ENCODE measurements around the gene PLA2G2D.

DNA sequence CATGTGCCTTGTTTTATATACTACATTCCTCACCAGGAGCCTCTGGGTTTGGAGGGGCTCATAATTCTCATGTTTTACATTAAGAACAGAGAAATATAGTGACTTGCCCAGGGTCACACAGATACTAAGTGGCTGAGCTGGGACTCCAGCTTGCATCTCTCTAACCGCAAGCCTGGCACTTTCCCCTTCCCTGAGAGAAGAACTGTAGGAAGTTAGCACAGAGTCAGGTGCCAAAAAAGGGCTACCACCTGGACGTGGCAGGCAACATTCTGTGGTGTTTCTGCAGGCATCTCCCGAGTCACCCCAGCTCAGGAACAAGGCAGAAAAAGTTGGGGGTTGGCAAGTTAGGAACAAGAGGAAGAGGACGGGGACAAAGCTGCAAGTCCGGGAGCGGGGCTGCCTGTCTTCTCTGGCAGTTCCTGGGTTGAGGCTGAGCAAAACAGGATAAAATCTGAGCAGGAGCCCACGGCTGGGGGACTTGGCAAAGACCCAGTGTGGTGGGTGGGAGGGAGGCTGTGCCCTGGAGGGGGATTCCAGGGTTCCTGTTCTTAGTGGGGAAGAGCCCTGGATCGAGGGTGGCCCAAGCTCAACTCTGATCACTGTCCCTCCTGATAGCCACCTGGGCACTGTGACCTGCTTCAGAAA lies 39.6 kb downstream of the PLA2G2D start:
- TF ChIP-seq EZH2phosphoT487 (IDR thresholded peaks at IDR 0.05; ENCODE audit: borderline replicate concordance, low read length), result no peak
- TF ChIP-seq, protein P1, sequence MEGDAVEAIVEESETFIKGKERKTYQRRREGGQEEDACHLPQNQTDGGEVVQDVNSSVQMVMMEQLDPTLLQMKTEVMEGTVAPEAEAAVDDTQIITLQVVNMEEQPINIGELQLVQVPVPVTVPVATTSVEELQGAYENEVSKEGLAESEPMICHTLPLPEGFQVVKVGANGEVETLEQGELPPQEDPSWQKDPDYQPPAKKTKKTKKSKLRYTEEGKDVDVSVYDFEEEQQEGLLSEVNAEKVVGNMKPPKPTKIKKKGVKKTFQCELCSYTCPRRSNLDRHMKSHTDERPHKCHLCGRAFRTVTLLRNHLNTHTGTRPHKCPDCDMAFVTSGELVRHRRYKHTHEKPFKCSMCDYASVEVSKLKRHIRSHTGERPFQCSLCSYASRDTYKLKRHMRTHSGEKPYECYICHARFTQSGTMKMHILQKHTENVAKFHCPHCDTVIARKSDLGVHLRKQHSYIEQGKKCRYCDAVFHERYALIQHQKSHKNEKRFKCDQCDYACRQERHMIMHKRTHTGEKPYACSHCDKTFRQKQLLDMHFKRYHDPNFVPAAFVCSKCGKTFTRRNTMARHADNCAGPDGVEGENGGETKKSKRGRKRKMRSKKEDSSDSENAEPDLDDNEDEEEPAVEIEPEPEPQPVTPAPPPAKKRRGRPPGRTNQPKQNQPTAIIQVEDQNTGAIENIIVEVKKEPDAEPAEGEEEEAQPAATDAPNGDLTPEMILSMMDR (IDR thresholded peaks at IDR 0.05; ENCODE audit: low read depth, low read length, poor library complexity, severe bottlenecking), result no peak

All from DOHH2 (cell line).